T-helper 9 cell (primary cell): ENCODE measurements around the gene WDR48.
"Not testable (repeated sequence)": the region's sequence is repeated elsewhere in the genome, so short reads cannot be mapped to it uniquely, and the experiment has no call there.

Source experiments
- DNase-seq: peaks from one replicate; pipeline ENCODE4 v3.0.0-alpha.2; 2020
- total RNA-seq, 2 donors: gene quantifications; one replicate each; lab custom pipeline; 2026; lab: John Stamatoyannopoulos, UW

The WDR48 gene
- total RNA-seq: 116 to 123 reads per million in 2 donors

DNA sequence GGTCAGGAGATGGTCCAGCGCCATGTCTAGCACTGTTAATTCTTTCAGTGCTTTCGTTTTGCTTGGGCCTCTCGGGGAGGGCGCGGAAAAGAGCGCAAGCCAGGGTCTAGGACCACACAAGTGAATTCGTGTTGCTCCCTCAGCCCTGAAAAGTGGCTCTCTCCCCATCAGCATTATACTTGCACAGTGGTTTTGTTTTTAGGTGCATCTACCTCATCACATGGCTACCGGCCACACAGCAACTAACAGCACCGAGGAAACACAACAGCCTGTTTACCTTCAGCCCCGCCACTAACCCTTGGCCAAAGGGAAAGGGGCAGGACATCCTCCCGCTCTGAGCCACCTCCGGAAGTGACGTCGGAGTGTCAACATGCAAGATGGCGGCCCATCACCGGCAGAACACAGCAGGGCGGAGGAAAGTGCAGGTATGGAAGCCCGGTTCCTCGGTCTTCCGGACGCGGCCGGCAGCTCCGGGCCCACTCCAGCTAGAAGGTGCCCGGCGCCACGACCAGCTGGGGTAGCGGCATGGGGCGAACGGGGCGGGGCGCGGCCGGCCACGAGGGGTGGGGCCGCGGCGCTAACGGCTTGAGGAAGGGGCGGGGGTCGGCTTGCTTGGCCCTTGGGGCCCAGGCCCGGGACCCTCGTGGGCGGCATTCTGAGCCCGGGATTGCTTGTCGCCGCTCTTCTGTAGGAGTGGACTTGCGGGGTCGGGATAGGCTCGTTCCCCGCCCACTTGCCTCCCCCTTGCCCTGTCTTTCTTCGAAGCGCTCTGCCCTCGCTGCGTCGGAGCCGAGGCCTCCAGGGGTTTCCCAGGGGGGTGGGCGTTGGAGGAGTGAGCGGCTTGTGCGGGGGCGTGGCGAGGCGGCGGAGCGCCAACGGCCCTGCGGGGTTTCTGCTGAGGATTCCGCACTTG is at the start of gene WDR48, which contains the start of gene SCN11A:
Gene WDR48 (plus strand): TSS at position 368 of the 913 bp plus-strand sequence. CDS start 10 bp downstream, at position 378.
Gene SCN11A (minus strand): TSS at position 296 of the 913 bp plus-strand sequence. CDS start 101,582 bp downstream, outside the sequence.
- peak; percentile 91 for DNase-seq

DNA sequence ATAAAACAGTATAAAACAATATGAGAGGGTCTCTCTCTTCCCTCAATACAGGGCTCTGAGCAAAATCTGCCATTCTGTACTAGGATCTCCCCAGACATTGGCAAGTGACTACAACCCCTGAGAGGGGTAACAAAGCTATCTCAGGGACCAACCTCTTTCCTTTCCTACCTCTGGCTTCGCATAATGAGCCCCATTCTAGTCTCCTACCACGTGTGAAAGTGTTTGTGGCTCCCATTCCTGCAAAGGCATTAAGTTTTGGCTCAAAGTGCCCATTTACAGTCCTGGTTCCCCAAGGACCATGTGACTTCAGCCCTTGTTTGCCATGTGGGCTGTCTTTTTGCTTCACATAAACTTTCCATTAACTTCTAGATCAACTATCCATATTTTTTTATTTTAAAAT is 46.5 kb upstream of the WDR48 start:
- no peak for DNase-seq

DNA sequence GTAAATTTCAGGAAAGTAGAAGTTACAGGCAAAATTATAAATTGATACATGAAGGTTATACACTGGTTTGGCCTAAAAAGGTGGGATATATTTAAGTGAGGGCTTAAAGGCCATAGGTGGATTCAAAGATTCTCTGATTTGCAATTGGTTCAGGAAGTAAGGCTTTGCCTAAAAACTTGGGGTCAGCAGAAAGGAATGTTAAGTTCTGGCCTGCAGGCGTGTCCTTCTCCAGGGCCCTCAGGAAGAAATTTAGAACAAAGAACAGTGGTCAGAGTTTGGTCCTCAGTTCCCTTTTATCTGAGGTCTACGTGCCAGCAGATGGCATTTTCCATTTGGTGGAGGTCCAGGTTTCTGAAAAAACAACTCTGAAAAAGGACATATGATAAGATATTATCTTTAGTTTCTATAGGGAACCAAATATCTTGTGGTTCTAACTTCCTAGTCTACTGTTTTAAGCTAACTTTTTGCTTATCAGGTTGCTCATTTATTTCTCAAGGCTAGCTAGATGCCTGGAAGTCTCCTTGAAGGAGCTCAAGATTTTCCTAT is 40.6 kb upstream of the WDR48 start:
- no peak for DNase-seq

DNA sequence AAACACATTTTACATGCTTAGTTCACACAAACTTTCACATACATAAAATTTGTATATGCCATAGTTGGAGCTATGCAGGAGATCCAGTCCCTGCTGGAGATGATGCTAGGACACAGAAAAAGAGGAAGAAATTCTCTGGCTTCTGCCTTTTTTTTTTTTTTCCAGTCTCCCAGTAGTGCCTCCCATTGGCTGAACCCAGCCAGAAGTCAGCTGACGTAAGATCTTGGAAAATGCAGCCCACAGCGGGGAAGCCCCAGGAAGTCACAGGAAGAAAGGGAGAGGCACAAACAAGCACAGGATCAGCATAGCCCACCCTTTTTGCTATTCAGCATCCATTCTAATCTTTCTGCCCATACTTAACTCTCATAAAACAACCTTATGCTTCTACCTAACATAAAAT is 38.5 kb upstream of the WDR48 start:
- DNase-seq: no peak

DNA sequence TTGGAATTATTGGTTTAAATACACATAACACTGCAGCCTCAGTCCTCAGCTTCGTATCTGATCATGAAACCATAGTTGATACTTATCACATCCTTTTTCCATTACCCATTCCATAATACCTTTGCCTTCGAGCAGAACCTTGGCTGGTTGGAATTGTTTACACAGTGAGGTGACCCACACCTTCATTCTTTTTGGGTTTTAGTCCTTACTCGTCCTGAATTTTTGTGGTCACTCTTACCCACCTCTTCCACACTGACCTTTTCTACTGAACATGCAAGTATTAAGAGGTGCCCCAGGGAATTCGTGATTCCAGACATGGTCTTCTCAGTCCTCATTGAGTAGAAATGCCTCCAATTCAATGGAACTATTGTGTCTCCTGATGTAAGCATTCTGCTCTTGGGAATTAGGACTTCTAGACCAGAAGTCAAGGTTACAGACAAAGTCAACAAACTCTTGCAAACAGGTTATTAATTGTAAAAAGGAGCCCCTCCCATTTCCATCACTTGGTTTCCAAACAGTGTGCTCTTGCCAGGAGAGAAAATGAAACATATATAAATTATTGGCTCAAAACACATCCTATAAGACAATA is 37.8 kb upstream of the WDR48 start:
- no peak for DNase-seq

DNA sequence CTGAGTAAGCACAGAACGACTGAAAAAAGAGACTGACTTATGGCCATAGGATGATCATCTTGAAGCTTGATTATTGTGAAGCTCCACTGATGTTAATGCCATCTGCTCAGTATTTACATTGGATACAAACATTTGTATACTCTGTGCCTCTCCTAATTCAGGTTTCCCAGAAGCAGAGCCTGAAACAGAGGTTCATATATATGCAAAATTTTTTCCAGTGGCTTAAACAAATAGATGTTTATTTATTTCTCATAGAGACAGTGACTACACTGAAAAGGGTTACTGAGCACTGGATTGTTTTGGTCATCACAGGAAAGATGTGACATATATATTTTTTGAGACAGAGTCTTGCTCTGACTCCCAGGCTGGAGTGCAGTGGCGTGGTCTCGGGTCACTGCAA is 36.4 kb upstream of the WDR48 start:
- no peak for DNase-seq

DNA sequence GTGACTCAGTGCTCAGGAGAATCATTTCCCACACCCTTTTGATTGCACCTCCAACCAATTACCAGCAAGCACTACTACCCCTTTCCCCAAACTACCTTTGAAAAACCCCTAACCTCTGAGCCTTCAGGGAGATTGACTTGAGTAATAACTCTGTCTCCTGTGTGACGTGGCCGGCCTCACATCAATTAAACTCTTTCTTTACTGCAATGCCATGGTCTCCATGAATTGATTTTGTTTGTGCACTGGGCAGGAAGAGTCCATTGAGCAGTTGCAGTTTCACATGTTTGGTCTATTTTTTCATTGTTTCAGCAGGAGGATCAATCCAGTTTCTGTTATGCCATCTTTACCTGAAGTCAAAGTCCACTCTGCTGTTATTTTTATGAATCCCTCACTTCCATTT is 32.5 kb upstream of the WDR48 start:
- DNase-seq: no peak

DNA sequence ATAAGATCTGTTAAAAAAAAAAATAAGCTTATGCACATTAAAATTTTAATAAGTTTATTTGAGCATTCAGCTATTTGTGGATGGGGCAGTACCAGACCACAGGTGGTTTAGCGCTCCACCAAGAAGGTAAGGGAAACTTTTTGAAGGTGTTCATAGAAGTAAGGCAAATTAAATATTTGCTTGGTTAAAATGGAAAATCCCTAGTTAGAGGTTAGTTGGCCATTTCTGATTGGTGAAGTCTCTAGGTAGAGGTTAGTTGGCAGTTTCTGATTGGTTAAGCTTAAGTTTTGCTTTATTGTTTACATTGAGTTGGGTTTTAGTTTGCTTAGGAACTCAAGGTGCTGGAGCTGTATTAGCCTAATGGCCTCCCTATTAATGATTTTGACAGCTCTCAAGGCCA is 30.8 kb upstream of the WDR48 start:
- DNase-seq: no peak

DNA sequence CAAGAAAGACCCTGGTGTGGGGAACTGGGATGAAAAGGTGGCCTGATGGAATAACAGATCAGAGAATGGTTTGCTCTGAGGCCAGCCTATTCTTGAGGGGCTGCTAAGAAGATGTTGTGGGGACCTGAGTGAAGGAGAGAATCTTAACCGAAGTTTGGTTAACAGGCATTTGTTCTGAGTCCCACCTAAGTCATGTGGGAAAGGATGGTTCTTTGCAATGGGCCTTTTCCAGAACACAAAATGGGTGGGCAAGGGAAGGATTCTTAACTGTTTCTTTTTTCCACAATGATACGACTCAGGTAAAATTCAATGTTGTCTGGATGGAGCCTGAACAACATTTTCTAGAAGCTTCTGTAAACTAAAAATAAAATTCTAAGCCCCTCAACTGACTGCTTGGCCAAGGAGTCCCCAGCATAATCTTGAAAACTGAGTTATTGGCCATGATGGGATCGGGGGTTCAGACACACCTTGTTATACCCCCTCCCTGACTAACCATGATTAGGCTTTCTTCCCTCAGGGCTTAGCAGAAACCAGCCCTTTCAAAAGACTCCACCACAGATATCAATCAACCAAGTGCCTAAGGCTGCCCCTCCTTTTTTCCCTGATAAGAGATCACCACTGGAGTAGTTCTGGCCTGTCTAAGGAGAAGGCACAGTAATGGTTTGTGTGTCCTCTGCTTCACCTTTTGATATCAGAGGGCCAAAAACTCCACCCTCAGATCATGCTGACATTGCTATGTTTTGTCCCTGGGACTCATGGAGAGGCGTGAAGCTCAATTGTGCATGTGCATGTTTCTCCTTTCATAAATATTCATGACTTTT is 30.1 kb upstream of the WDR48 start:
- no peak for DNase-seq

DNA sequence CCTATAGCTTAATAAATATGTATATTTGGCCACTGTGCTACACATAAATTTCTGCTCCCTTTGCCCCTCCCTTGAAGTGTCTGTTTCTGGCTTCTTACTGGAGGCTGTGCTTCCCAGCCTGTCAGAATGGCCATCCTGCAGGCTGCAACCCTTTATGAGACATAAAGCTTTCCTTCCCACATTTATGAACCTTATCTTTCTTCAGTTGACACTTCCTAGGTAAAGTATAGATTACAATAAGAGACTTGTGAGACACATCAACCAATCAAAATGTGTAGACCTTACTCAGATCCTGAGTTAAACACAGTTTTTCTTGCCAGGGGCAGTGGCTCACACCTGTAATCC is 29.6 kb upstream of the WDR48 start:
- no peak for DNase-seq

DNA sequence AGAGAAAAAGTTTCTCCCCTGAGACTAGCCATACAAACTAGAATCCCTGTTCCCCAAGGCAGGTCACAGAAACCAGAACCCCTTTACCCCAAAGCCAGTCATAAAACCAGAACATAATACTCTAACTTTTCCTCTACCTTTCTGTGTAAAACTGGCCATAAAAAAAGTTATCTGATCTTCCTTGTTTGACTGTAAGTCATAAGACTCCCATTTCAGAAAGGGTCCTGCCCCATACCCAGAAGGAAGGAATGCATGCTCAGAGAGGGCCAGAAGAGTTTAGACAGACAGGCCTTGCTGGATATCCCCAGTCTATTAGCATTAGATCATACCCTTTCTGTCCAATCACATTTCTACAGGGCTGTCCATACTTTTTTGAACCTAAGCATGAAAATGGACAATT is 27.3 kb upstream of the WDR48 start:
- no peak for DNase-seq

DNA sequence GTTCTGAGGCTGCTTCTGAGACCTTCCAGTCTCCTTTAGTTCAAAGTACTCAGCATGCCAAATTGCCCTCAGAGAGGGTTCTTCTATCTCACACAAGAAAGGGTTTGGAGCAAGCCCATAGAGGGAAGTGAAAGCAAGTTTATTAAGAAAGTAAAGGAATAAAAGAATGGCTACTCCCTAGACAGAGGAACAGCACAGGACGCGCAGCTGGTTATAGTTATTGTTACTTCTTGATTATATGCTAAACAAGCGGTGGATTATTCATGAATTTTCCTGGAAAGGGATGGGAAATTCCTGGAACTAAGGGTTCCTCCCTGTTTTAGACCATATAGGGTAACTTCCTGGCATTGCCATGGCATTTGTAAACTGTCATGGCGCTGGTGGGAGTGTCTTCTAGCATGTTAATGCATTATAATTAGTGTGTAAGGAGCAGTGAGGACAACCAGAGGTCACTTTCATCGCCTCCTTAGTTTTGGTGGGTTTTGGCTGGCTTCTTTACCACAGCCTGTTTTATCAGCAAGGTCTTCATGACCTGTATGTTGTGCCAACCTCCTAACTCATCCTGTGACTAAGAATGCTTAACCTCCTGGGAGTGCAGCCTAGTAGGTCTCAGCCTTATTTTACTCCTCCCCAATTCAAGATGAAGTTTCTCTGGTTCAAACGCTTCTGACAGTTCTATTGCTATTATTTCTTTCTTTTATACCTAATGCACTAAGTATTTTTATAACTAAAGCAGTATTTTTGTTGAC is 26.4 kb upstream of the WDR48 start:
- no peak for DNase-seq

DNA sequence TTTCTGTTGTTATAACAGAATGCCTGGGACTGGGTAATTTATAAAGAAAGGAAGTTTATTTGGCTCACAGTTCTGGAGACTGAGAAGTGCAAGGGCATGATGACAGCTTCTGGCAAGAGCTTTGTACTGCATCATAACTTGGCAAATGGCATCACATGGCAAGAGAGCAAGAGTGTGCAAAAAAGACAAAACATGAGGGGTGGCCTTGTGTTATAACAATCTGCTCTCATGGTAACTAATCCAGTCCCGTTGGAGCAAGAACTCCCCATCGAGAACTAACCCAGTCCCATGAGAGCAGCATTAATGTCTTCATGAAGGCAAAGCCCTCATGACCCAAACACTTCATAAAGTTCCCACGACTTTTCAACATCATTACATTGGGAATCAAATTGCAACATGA is 23.3 kb upstream of the WDR48 start:
- no peak for DNase-seq

DNA sequence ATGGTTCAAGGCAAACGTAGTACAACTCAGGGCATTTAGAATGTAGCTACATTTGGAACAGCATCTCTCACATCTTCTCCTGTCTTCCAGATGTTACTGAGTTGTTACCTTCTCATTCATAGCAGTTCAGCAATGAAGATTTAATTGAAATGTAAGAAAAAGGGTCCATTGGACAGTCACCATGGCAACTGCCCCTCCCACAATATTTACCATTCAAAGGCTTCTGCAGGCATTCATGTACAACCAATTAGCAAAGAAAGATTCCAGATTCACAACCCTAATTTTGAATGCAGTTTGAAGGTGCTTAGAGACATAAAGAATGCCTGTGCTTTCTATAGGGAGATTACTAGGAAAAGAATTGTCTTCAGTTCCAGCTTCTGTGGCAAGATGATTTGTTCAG is 22.3 kb upstream of the WDR48 start:
- no peak for DNase-seq

DNA sequence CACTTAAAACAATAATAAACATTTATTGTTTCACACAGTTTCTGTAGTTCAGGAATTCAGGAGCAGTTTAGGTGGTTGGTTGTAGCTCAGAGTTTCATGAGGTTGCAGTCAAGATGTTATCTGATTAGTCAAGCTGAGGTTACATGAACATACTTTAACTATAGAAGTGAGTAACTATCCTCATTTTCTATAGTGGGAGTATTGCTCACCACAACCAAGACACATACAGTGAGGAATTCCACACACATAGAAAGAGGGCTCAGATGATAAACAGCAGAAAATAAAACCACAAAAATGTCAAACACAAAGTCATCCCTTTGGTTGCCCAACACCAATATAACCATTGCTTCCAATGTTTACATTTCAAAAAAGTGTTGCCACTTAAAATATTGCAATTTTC is 13.7 kb upstream of the WDR48 start:
- no peak for DNase-seq

DNA sequence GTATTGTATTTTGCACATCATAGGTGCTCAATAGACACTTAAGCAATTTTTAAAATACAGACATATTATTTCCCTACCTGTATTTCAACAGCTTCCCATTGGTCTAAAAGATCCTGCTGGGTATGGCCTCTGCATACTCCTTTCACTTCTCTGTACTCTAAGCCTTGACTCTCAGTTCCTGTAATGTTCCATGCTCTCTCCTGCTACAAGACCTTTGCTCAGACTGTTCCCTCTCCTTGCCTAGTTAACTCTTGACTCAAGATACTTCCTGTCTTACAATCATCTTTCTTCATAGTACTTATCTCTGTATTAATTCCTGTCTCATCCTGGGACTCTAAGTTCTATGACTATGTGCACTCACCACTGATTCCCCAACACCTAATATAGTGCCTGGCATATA is 1.8 kb upstream of the WDR48 start:
- no peak for DNase-seq

DNA sequence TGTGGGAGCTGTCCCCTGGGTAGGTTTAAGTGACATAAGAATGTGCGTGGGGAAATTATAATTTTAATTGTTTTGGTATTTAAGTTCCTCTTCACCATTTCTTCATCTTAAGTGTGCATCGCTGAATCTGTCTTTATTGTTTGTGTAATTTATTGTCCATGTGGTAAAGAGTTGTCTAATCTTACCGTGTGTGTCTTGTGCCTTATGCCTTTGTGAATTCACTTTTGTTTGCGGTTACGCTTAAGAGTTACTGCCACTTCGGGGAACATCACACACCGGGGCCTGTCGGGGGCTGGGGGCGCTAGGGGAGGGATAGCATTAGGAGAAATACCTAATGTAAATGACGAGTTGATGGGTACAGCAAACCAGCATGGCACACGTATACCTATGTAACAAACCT is 767 bp downstream of the WDR48 start:
- DNase-seq: no peak

DNA sequence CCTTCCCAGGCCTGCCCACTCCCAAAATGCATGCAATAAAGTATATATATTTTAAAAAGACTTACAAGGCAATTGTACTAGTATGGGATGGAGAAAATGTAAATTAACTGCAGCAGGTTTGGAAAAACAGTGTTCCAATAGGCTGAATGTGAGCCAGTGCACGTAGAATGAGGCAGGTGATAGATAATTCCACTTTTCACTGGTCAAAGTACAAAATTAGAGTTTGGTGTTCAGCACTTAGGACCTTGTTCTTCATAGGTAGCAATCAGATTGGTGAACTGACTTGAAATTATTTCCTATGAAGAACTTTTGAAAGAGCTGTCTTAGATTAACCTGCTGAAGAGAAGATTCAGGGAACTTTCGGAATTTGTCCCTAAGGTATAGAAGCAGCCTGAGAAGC is 1.9 kb downstream of the WDR48 start:
- no peak for DNase-seq

DNA sequence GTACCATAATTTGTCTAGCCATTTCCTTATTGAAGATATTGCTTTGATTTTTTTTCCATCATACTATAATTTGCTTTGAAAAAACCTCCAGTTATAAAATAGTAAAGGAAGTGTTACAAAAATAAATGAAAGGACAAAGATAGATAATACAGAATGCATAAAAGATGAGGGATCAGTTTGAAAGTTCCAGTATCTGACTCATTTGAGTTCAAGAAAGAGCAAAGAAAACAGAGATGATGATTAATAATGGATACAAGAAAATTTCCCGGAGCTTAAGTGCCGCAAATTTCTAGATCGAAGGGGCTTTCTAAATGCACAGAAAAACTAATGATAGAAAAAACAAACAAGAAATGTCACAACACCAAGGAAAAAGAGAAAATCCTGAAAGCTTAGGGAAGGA is 4.3 kb downstream of the WDR48 start:
- DNase-seq: no peak

DNA sequence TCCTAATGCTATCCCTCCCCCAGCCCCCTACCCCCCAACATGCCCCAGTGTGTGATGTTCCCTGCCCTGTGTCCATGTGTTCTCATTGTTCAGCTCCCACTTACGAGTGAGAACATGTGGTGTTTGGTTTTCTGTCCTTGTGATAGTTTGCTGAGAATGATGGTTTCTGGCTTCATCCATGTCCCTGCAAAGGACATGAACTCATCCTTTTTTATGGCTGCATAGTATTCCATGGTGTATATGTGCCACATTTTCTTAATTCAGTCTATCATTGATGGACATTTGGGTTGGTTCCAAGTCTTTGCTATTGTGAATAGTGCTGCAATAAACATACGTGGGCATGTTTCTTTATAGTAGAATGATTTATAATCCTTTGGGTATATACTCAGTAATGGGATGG is 9.4 kb downstream of the WDR48 start:
- DNase-seq: not testable (repeated sequence)

DNA sequence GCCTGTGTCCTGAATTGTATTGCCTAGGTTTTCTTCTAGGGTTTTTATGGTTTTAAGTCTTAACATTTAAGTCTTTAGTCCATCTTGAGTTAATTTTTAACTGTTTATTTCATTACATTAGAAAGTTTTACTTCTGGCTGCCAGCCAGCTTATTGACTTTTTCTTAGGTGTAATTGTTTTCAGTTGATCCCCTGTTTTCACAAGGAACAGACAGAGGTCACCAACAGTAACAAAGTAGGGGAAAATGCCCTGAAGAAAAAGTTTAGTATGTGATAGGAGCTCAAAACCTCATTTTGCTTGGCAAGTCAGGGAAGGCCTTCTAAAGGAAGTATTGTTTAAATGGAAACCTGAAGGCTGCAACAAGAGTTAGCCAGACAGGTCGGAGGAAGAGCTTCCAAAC is 10.4 kb downstream of the WDR48 start:
- no peak for DNase-seq

DNA sequence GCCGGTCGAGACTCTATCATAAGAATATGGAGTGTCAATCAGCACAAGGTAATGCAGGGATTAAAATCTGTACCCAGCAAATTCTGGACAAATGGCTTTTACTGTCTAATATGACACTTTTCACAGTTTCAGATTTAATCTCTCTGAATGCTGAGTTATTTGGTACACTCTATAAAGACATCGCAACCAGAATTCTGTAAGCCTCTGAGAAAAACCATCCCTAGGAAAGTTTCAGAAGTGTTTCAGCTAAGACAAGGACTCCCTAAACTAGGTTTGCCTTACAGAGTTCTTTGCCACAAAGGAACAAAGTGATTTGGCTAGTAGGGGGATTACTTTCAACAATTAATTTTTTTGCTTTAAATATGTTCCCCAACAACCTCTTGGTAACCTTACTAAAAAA is 11.3 kb downstream of the WDR48 start:
- no peak for DNase-seq
